SU-DHL-6 (cell line): ENCODE results near the gene CNPPD1.

Experiments used
- H2AFZ ChIP-seq: fragments of 200-600 bp; sonication (generic); 2 replicates; pipeline ENCODE4 v1.6.1; 2014; ENCODE audit warnings: low read depth, mild to moderate bottlenecking, moderate library complexity, mixed read lengths, antibody characterized with exemption, low read length; ENCODE audit not compliant: severe bottlenecking
- H3F3A ChIP-seq: fragments of 200-600 bp; shearing (Covaris generic); 2 replicates; pipeline ENCODE4 v1.6.0; 2016; ENCODE audit warnings: antibody characterized with exemption, mild to moderate bottlenecking; ENCODE audit not compliant: insufficient read depth
- H3K27ac ChIP-seq: fragments of 200-600 bp; sonication (generic); 2 replicates; pipeline ENCODE4 v1.5.1; 2016; ENCODE audit warnings: low read depth, mild to moderate bottlenecking, low read length, moderate library complexity, mixed read lengths
- H3K27me3 ChIP-seq: fragments of 200-600 bp; sonication (generic), shearing (Covaris generic); 2 replicates; pipeline ENCODE4 v1.6.0; 2014; ENCODE audit warnings: mild to moderate bottlenecking, low read length
- H3K36me3 ChIP-seq: fragments of 200-600 bp; sonication (generic); 2 replicates; pipeline ENCODE4 v1.6.1; 2014; ENCODE audit warnings: mild to moderate bottlenecking, low read length, mixed read lengths
- H3K4me2 ChIP-seq: fragments of 300-600, 200-600 bp; shearing (Covaris generic), sonication (generic); 2 replicates; pipeline ENCODE4 v1.6.0; 2014; ENCODE audit warnings: low read length, low read depth, mild to moderate bottlenecking; ENCODE audit not compliant: poor library complexity, severe bottlenecking
- H3K4me3 ChIP-seq: fragments of 200-600 bp; sonication (generic); 2 replicates; pipeline ENCODE4 v1.5.1; 2014; ENCODE audit warnings: antibody characterized with exemption, low read length, mild to moderate bottlenecking, mixed read lengths; ENCODE audit not compliant: insufficient read depth, poor library complexity, severe bottlenecking
- H3K79me2 ChIP-seq: fragments of 200-600 bp; sonication (generic); 2 replicates; pipeline ENCODE4 v1.6.1; 2014; ENCODE audit warnings: mild to moderate bottlenecking, low read length, moderate library complexity; ENCODE audit not compliant: insufficient read depth
- H3K9ac ChIP-seq: fragments of 200-600 bp; sonication (generic); 2 replicates; pipeline ENCODE4 v1.7.0; 2014; ENCODE audit warnings: mild to moderate bottlenecking, low read length
- H3K9me2 ChIP-seq: fragments of 200-600 bp; sonication (generic); replicated peaks from 2 replicates; pipeline ENCODE4 v1.6.1; 2014; ENCODE audit warnings: low read length; ENCODE audit not compliant: insufficient read depth
- H3K9me3 ChIP-seq: fragments of 200-600 bp; sonication (generic); 2 replicates; pipeline ENCODE4 v1.6.1; 2014; ENCODE audit warnings: low read length, mixed read lengths; ENCODE audit not compliant: insufficient read depth
- H4K20me1 ChIP-seq: fragments of 200-600 bp; sonication (generic); 2 replicates; pipeline ENCODE4 v1.6.1; 2014; ENCODE audit warnings: low read depth, mild to moderate bottlenecking, antibody characterized with exemption, low read length, moderate library complexity, mixed read lengths
- EZH2phosphoT487 ChIP-seq: fragments of 200-600 bp; sonication (generic), shearing (Covaris generic); conservative IDR thresholded peaks from 2 replicates; pipeline ENCODE4 v1.6.1; 2018; ENCODE audit warnings: mild to moderate bottlenecking, antibody characterized with exemption, low read length, moderate library complexity, mixed read lengths
- TF ChIP-seq, protein P1 (sequence below): fragments of 200-600 bp; sonication (generic); IDR thresholded peaks from one replicate; pipeline ENCODE4 v1.5.1; 2017; ENCODE audit warnings: antibody characterized with exemption, mild to moderate bottlenecking, low read length, moderate library complexity; ENCODE audit not compliant: insufficient read depth, poor library complexity, severe bottlenecking

The CNPPD1 gene

DNA sequence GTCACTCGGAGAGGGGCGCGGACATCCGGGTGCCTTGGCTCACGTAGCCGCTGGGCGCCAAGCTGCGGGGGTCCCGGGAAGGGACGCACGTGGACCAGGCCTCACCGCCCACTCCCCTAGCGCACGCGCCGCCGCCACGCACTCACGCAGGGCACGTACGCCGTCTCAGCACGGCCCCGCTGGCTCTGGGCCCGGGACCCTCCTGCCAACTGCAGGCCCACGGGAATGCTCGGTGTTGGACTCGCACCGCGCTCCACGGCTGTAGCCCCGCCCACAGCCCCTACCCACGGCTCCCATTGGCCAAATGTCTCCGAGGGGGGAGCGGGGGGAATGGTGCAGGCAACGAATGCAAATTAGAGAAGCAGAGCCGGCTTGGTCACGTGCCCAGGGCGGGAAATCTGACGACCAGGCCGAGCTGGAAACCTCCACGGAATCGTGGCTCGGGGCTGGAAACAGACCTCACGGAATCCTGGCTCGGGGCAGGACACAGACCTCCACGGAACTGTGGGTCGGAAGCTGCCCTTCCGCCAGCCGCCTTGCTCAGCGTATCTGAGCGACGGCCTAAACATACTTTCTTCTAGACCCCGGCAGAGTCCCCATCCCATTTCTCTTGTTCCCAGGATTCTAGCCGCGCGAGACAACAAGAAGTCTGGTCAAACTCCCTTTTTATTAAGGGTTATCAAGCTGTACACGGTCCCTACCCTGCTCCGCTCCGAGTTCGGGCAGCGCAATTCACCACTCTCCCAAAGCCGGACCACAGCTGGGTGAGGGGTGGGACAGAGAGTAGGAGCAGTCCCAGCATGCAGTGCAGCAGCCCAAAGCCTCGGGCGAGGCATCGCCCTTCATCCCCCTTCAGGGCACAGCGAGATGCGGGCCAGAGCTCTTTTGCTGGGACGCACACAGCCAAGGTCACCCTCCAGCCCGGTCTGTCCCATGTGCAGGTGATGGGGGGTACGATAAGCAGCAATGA is 42.3 kb upstream of the CNPPD1 start, which contains the start of gene ABCB6:
TSS of gene ABCB6 (minus strand) at position 227 of the 970 bp plus-strand sequence. CDS start 285 bp downstream, outside the sequence.
- H3K9me3 ChIP-seq, result no peaks in the 10 kb centered on the region
- H3K27me3 ChIP-seq, result no peaks in the 10 kb centered on the region
- H3K4me2 ChIP-seq, result peak within 1 kb of the TSS; percentile 58
- TF ChIP-seq EZH2phosphoT487, result no peak
- TF ChIP-seq, protein P1, sequence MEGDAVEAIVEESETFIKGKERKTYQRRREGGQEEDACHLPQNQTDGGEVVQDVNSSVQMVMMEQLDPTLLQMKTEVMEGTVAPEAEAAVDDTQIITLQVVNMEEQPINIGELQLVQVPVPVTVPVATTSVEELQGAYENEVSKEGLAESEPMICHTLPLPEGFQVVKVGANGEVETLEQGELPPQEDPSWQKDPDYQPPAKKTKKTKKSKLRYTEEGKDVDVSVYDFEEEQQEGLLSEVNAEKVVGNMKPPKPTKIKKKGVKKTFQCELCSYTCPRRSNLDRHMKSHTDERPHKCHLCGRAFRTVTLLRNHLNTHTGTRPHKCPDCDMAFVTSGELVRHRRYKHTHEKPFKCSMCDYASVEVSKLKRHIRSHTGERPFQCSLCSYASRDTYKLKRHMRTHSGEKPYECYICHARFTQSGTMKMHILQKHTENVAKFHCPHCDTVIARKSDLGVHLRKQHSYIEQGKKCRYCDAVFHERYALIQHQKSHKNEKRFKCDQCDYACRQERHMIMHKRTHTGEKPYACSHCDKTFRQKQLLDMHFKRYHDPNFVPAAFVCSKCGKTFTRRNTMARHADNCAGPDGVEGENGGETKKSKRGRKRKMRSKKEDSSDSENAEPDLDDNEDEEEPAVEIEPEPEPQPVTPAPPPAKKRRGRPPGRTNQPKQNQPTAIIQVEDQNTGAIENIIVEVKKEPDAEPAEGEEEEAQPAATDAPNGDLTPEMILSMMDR, result no peak
- H3K4me3 ChIP-seq, result peak within 1 kb of the TSS; percentile 46
- H4K20me1 ChIP-seq, result no peaks in the 10 kb centered on the region
- H3K27ac ChIP-seq, result no peak within 1 kb of the TSS
- H2AFZ ChIP-seq, result peak within 1 kb of the TSS; percentile 13
- no peaks in the 10 kb centered on the region for H3K9me2 ChIP-seq
- peak within 1 kb of the TSS; percentile 50 for H3K9ac ChIP-seq
- H3K79me2 ChIP-seq, result no peaks in the 10 kb centered on the region
- no peaks in the 10 kb centered on the region for H3K36me3 ChIP-seq
- no peaks in the 10 kb centered on the region for H3F3A ChIP-seq

DNA sequence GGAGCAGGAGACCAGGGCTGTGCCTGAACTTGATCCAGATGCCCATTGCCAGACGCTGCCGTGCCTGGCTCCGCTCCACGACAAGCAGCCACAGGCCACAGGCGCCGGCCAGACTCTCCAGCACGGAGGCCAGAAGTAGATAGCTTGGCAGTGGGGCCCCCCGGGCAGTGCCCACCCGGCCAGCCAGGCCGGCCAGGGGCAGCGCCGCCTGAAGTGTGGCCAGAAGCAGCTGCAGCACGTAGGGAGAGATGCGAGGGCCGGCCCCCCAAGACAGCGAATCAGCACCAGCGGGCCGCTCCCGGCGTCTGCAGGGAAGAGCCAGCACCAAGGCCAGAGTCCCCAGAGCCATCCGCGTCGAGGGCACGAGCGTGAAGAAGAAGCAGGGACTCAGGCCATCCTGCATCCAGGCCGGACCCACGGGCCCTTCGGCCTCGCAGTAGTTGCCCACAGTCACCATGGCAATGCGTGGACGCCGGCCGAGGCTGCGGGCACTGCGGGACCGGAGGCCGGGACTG is 41.5 kb upstream of the CNPPD1 start:
- no peaks in the 10 kb centered on the region for H3K27me3 ChIP-seq
- H3K4me3 ChIP-seq, result peak overlapping the region; percentile 46
- TF ChIP-seq EZH2phosphoT487, result no peak
- TF ChIP-seq, protein P1, result no peak
- peak overlapping the region; percentile 13 for H2AFZ ChIP-seq
- no peaks in the 10 kb centered on the region for H3K36me3 ChIP-seq
- no peaks in the 10 kb centered on the region for H4K20me1 ChIP-seq
- peak overlapping the region; percentile 58 for H3K4me2 ChIP-seq
- no peaks in the 10 kb centered on the region for H3K79me2 ChIP-seq
- peak overlapping the region; percentile 50 for H3K9ac ChIP-seq
- no peak overlapping the region for H3K27ac ChIP-seq
- no peaks in the 10 kb centered on the region for H3K9me2 ChIP-seq
- H3F3A ChIP-seq, result no peaks in the 10 kb centered on the region
- H3K9me3 ChIP-seq, result no peaks in the 10 kb centered on the region

DNA sequence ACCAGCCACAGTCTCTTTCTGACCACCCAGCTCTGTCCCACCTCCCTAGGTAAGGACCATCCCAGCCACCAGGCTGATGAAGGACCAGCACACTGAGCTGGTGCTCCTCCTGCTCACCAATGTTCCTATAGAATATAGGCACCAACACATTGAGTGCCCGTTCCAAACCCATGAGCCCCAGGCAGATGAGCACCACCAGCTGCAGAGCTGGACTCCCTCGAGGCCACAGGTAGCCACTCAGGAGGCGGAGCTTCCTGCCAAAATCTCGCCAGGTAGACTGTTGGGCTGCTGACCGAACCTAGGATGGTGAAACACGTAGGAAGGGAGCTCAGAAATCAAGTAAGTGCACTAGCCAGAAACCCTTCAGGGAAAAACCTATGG is 39.8 kb upstream of the CNPPD1 start:
- H4K20me1 ChIP-seq, result no peaks in the 10 kb centered on the region
- no peaks in the 10 kb centered on the region for H3F3A ChIP-seq
- H3K27me3 ChIP-seq, result no peaks in the 10 kb centered on the region
- H3K4me3 ChIP-seq, result no peak overlapping the region
- H3K36me3 ChIP-seq, result no peaks in the 10 kb centered on the region
- no peak overlapping the region for H3K4me2 ChIP-seq
- no peak overlapping the region for H3K27ac ChIP-seq
- H3K9me3 ChIP-seq, result no peaks in the 10 kb centered on the region
- TF ChIP-seq, protein P1, result no peak
- TF ChIP-seq EZH2phosphoT487, result no peak
- no peaks in the 10 kb centered on the region for H3K9me2 ChIP-seq
- H3K79me2 ChIP-seq, result no peaks in the 10 kb centered on the region
- no peak overlapping the region for H3K9ac ChIP-seq
- H2AFZ ChIP-seq, result no peak overlapping the region
